Endothelial cell of umbilical vein (primary cell): ENCODE measurements around the gene RUBCN. TPM values are rescaled to one million over a fixed set of nuclear protein-coding genes. Genes with fewer than 3 reads are reported as not detected.
"Not testable (repeated sequence)": the region's sequence is repeated elsewhere in the genome, so short reads cannot be mapped to it uniquely, and the experiment has no call there.

Experiments used
- BruUV-seq: library from RNA; stranded (reverse); fragments of 400-500 nt; replicated peaks from 2 replicates; lab custom pipeline; 2021; lab: Mats Ljungman, UMichigan
- CTCF ChIA-PET: fragments of 300-600, 350-600 bp; sonication (Branson Sonifier 250); formaldehyde crosslinking; loops from one replicate; lab custom pipeline; 2021; ENCODE audit warnings: antibody characterized with exemption, inconsistent platforms; lab: Charles Lee
- POLR2A ChIA-PET: fragments of 300-600, 350-600 bp; sonication (Branson Sonifier 250); formaldehyde crosslinking; loops from one replicate; lab custom pipeline; 2021; ENCODE audit warnings: antibody characterized with exemption, inconsistent platforms; lab: Charles Lee
- DNase-seq: peaks from one replicate; pipeline ENCODE4 v3.0.0-alpha.2; 2011; ENCODE audit warnings: low read depth, low spot score
- FAIRE-seq: peaks from 2 replicates; lab custom pipeline; 2011; peaks lifted over from hg19 to GRCh38; lab: Jason Lieb, UNC
- H2AFZ ChIP-seq: 2 replicates; pipeline ENCODE4 v1.6.0; 2012; ENCODE audit warnings: low read depth, low read length, control low read depth, inconsistent platforms
- H3K27ac ChIP-seq: 2 replicates; pipeline ENCODE4 v1.5.1; 2011; ENCODE audit warnings: low read depth, mild to moderate bottlenecking, control low read depth, low read length, moderate library complexity; ENCODE audit not compliant: insufficient read depth
- H3K27me3 ChIP-seq, 2 experiments: 2 replicates each; pipeline versions ENCODE4 v1.6.0 to v1.6.1; 2011; ENCODE audit warnings: low read length in 2 of 2, mixed read lengths in 1 of 2; ENCODE audit not compliant: control insufficient read depth in 2 of 2, insufficient read depth in 2 of 2
- H3K36me3 ChIP-seq, 2 experiments: 2 replicates in 1 of 2; 3 replicates in 1 of 2; pipeline ENCODE4 v1.5.1; 2011; ENCODE audit warnings: low read length in 2 of 2, mild to moderate bottlenecking in 1 of 2, moderate library complexity in 1 of 2; ENCODE audit not compliant: control insufficient read depth in 2 of 2, insufficient read depth in 2 of 2; ENCODE audit errors: extremely low read depth in 1 of 2
- H3K4me1 ChIP-seq: 3 replicates; pipeline ENCODE4 v1.5.1; 2011; ENCODE audit warnings: mild to moderate bottlenecking, low read length; ENCODE audit not compliant: control insufficient read depth, insufficient read depth; ENCODE audit errors: extremely low read depth
- H3K4me2 ChIP-seq: 2 replicates; pipeline ENCODE4 v1.6.1; 2011; ENCODE audit warnings: low read length, control low read depth, mixed read lengths; ENCODE audit not compliant: insufficient read depth
- H3K4me3 ChIP-seq, 3 experiments: fragments of 200-600 bp in 1 of 3; sonication (generic), shearing (Covaris generic) in 1 of 3; replicated peaks in 1 of 3; 2 replicates each; pipeline ENCODE4 v1.5.1; 2011 to 2016; ENCODE audit warnings: control low read depth in 3 of 3, low read length in 3 of 3, mild to moderate bottlenecking in 2 of 3, inconsistent platforms in 1 of 3, low read depth in 1 of 3, moderate library complexity in 1 of 3; ENCODE audit not compliant: insufficient read depth in 1 of 3
- H3K79me2 ChIP-seq: 2 replicates; pipeline ENCODE4 v1.6.0; 2012; ENCODE audit warnings: low read length, inconsistent platforms; ENCODE audit not compliant: control insufficient read depth, insufficient read depth
- H3K9ac ChIP-seq: replicated peaks from 2 replicates; pipeline ENCODE3; 2011; ENCODE audit warnings: low read length, control low read depth; ENCODE audit not compliant: insufficient read depth; ENCODE audit errors: extremely low read depth
- H3K9me1 ChIP-seq: replicated peaks from 3 replicates; pipeline ENCODE4 v1.6.0; 2011; ENCODE audit warnings: mild to moderate bottlenecking, low read length; ENCODE audit not compliant: control insufficient read depth, insufficient read depth; ENCODE audit errors: extremely low read depth
- H3K9me3 ChIP-seq: replicated peaks from 2 replicates; pipeline ENCODE4 v1.5.1; 2012; ENCODE audit warnings: low read length, inconsistent platforms; ENCODE audit not compliant: control insufficient read depth, insufficient read depth
- H4K20me1 ChIP-seq: replicated peaks from 2 replicates; pipeline ENCODE3; 2011; ENCODE audit warnings: mild to moderate bottlenecking, low read length; ENCODE audit not compliant: control insufficient read depth, insufficient read depth; ENCODE audit errors: extremely low read depth
- POLR2AphosphoS5 ChIP-seq: IDR thresholded peaks from 2 replicates; pipeline ENCODE4 v1.6.1; 2012; ENCODE audit warnings: low read depth, mild to moderate bottlenecking, control low read depth, low read length, moderate library complexity; ENCODE audit not compliant: insufficient read depth
- dilution Hi-C: fragments of 300-500 bp; cut with MboI; formaldehyde crosslinking; loops from one replicate; pipeline ENCODE4 v1.15.0; 2019; ENCODE audit warnings: low sequenced_read_pairs; ENCODE audit not compliant: extremely low pct_ligation_motif_present
- intact Hi-C: fragments of 100-400 bp; cut with micrococcal nuclease; formaldehyde crosslinking; loops from one replicate; pipeline ENCODE4 v1.10.0; 2022
- polyA plus RNA-seq, 4 experiments: library from polyadenylated mRNA; depleted of rRNA in 3 of 4; stranded (reverse) in 3 of 4; unstranded in 1 of 4; fragments of >200 nt; gene quantifications; 2 replicates each; pipeline versions ENCODE4 v1.2.1 to v1.2.3, GENCODE V29; 2011 to 2012; ENCODE audit warnings: missing spikeins in 1 of 4
- total RNA-seq: library from RNA; stranded (reverse); gene quantifications from 2 replicates; pipeline ENCODE4 v1.2.3, GENCODE V29; 2021

The RUBCN gene
- total and polyA plus RNA-seq, 2 donors (not counting 3 experiments of a cell fraction or from before 2014, with no cell fraction given), result 15.0 to 25.8 TPM

DNA sequence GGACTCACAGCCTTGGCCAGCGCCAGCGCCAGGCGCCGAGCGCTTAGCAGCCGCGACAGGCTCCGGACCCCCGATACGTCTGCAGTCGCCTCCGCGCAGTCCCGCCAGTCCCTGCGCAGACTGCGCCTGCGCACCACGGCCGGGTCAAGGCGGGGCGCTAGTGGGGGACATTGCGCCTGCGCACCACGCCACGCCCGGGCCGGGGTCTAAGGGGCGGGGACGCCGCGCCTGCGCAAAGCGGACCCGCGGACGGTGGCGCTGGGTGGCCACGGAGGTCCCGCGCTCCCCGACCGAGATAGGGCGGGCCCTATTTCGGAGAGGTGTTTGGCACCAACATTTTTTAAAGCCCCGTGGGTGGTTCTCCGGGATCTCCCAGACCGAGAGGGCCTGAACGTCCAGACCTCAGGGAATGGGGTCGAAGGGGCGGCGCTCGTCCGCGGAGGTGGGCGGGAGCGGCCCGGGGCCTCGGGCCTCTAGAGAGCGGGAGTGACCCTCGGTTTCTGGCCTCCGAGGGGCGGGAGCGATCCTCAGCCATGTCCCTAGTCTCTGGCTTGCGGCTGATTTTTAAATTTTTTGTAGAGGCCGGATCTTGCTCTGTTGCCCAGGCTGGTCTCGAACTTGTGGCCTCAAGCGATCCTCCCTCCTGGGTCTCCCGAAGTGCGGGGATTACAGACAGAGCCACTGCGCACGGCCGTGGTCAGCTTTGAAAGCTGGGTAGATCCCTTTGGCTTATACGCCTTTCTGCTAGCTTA, 108.8 kb downstream of the RUBCN start:
- peak overlapping the region; percentile 79 for H2AFZ ChIP-seq
- dilution Hi-C loops, H4K20me1 ChIP-seq, H3K27me3 ChIP-seq, H3K9me1 ChIP-seq, CTCF ChIA-PET, H3K9ac ChIP-seq, FAIRE-seq, intact Hi-C loops, H3K36me3 ChIP-seq, H3K9me3 ChIP-seq, H3K4me1 ChIP-seq, POLR2A ChIA-PET: not testable (repeated sequence)
- peak overlapping the region; percentile 45 to 66 (median 51) for H3K4me3 ChIP-seq
- peak; percentile 82 for DNase-seq
- peak overlapping the region; percentile 23 for H3K27ac ChIP-seq
- TF ChIP-seq POLR2AphosphoS5, result peak; percentile 22
- peaks cover 13% of the 10 kb centered on the region for H3K79me2 ChIP-seq
- peak overlapping the region; percentile 51 for H3K4me2 ChIP-seq
- TSS peak; percentile 71 for BruUV-seq

- H3K27ac ChIP-seq, POLR2A ChIA-PET, H3K36me3 ChIP-seq, H3K27me3 ChIP-seq, DNase-seq, H3K9me1 ChIP-seq, H2AFZ ChIP-seq, CTCF ChIA-PET, BruUV-seq, H3K9ac ChIP-seq, dilution Hi-C loops, H3K9me3 ChIP-seq, intact Hi-C loops, H3K4me1 ChIP-seq, FAIRE-seq, H4K20me1 ChIP-seq: not testable (repeated sequence)
- H3K4me3 ChIP-seq, result peak overlapping the region in 2 of 3 experiments; percentile 48 to 66
- H3K79me2 ChIP-seq, result peaks cover 13% of the 10 kb centered on the region
- peak overlapping the region; percentile 42 for H3K4me2 ChIP-seq
These were observed 109.4 kb downstream of the RUBCN start for GRCh38 chr3:197627158-197627771.

- H3K27ac ChIP-seq, DNase-seq, intact Hi-C loops, POLR2A ChIA-PET, H3K9me1 ChIP-seq, H3K4me1 ChIP-seq, H3K9ac ChIP-seq, H3K9me3 ChIP-seq, H3K36me3 ChIP-seq, dilution Hi-C loops, H2AFZ ChIP-seq, CTCF ChIA-PET, H4K20me1 ChIP-seq, H3K27me3 ChIP-seq, BruUV-seq, FAIRE-seq: not testable (repeated sequence)
- peak overlapping the region in 2 of 3 experiments; percentile 37 to 48 for H3K4me3 ChIP-seq
- peak overlapping the region; percentile 42 for H3K4me2 ChIP-seq
- peaks cover 13% of the 10 kb centered on the region for H3K79me2 ChIP-seq
These were observed 110.1 kb downstream of the RUBCN start for GRCh38 chr3:197626404-197627157.
